ENCODE measurements around the gene FOXP2. TPM values are rescaled to one million over a fixed set of nuclear protein-coding genes. Genes with fewer than 3 reads are reported as not detected.

The FOXP2 gene
- total RNA-seq, 2 experiments from 2014 or later = not detected

- Histone ChIP-seq H3K4me1 (ENCODE audit: insufficient read depth, low read length) (no peaks in the 10 kb centered on the region), H3K27ac (ENCODE audit: low read depth in 1 of 2, low read length in 2 of 2) (no peak overlapping the region), H3K27me3 (ENCODE audit: control insufficient read depth in 1 of 2, insufficient read depth in 2 of 2, low read length in 2 of 2) (no peaks in the 10 kb centered on the region), H3K9me3 (ENCODE audit: control insufficient read depth in 1 of 2, insufficient read depth in 1 of 2, low read length in 2 of 2) (no peaks in the 10 kb centered on the region), H3K36me3 (ENCODE audit: insufficient read depth, low read length) (no peaks in the 10 kb centered on the region), H3K4me3 (ENCODE audit: low read length) (no peak overlapping the region)
- Mint-ChIP-seq H3K4me1 (ENCODE audit: low read depth) (no peaks in the 10 kb centered on the region), H3K4me3 (no peak overlapping the region), H3K27me3 (no peaks in the 10 kb centered on the region), H3K36me3 (ENCODE audit: low read depth) (no peaks in the 10 kb centered on the region), H3K9me3 (no peaks in the 10 kb centered on the region), H3K27ac (no peak overlapping the region)
- no peak for DNase-seq
- ATAC-seq (ENCODE audit: poor library complexity) = no peak
- TF ChIP-seq, protein P1, sequence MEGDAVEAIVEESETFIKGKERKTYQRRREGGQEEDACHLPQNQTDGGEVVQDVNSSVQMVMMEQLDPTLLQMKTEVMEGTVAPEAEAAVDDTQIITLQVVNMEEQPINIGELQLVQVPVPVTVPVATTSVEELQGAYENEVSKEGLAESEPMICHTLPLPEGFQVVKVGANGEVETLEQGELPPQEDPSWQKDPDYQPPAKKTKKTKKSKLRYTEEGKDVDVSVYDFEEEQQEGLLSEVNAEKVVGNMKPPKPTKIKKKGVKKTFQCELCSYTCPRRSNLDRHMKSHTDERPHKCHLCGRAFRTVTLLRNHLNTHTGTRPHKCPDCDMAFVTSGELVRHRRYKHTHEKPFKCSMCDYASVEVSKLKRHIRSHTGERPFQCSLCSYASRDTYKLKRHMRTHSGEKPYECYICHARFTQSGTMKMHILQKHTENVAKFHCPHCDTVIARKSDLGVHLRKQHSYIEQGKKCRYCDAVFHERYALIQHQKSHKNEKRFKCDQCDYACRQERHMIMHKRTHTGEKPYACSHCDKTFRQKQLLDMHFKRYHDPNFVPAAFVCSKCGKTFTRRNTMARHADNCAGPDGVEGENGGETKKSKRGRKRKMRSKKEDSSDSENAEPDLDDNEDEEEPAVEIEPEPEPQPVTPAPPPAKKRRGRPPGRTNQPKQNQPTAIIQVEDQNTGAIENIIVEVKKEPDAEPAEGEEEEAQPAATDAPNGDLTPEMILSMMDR (IDR thresholded peaks at IDR 0.05) = no peak
- POLR2A ChIA-PET = no interaction called here
- intact Hi-C loops (cut with DNase I, micrococcal nuclease) = no loop called here
- CTCF ChIA-PET = no interaction called here
Measured at GRCh38 chr7:114388021-114388420, 26.6 kb upstream of the FOXP2 start.

GRCh38 chr7:114392686-114393085, 21.9 kb upstream of the FOXP2 start:
- DNase-seq (no peak), ATAC-seq (ENCODE audit: poor library complexity) (no peak)

GRCh38 chr7:114402876-114403635, 11.6 kb upstream of the FOXP2 start:
- ChIA-PET POLR2A (no interaction called here), CTCF (no interaction called here)
- H3K27me3 Mint-ChIP-seq = no peaks in the 10 kb centered on the region
- no peaks in the 10 kb centered on the region for H3K4me1 ChIP-seq (ENCODE audit: insufficient read depth, low read length)
- no peaks in the 10 kb centered on the region for H3K36me3 ChIP-seq (ENCODE audit: insufficient read depth, low read length)
- DNase-seq = no peak
- intact Hi-C loops (cut with DNase I, micrococcal nuclease) = no loop called here
- no peak overlapping the region for H3K27ac Mint-ChIP-seq
- H3K27me3 ChIP-seq (ENCODE audit: control insufficient read depth in 1 of 2, insufficient read depth in 2 of 2, low read length in 2 of 2) = no peaks in the 10 kb centered on the region
- TF ChIP-seq, protein P1 (IDR thresholded peaks at IDR 0.05) = no peak
- H3K9me3 ChIP-seq (ENCODE audit: control insufficient read depth in 1 of 2, insufficient read depth in 1 of 2, low read length in 2 of 2) = no peaks in the 10 kb centered on the region
- no peak for ATAC-seq (ENCODE audit: poor library complexity)
- H3K4me3 Mint-ChIP-seq = no peak overlapping the region
- H3K4me3 ChIP-seq (ENCODE audit: low read length) = no peak overlapping the region
- H3K9me3 Mint-ChIP-seq = no peaks in the 10 kb centered on the region
- no peaks in the 10 kb centered on the region for H3K36me3 Mint-ChIP-seq (ENCODE audit: low read depth)
- H3K27ac ChIP-seq (ENCODE audit: low read depth in 1 of 2, low read length in 2 of 2) = no peak overlapping the region
- no peaks in the 10 kb centered on the region for H3K4me1 Mint-ChIP-seq (ENCODE audit: low read depth)

More at GRCh38 chr7:114392686-114393085, 21.9 kb upstream of the FOXP2 start:
- Mint-ChIP-seq H3K4me1 (ENCODE audit: low read depth) (no peaks in the 10 kb centered on the region), H3K4me3 (no peak overlapping the region), H3K27me3 (no peaks in the 10 kb centered on the region), H3K9me3 (no peaks in the 10 kb centered on the region), H3K27ac (no peak overlapping the region), H3K36me3 (ENCODE audit: low read depth) (no peaks in the 10 kb centered on the region)
- H3K27ac ChIP-seq (ENCODE audit: low read depth in 1 of 2, low read length in 2 of 2) = no peak overlapping the region
- intact Hi-C loops (cut with DNase I, micrococcal nuclease) = no loop called here
- H3K27me3 ChIP-seq (ENCODE audit: control insufficient read depth in 1 of 2, insufficient read depth in 2 of 2, low read length in 2 of 2) = no peaks in the 10 kb centered on the region
- ChIA-PET POLR2A (no interaction called here), CTCF (no interaction called here)
- no peaks in the 10 kb centered on the region for H3K36me3 ChIP-seq (ENCODE audit: insufficient read depth, low read length)
- TF ChIP-seq, protein P1 (IDR thresholded peaks at IDR 0.05) = no peak
- H3K4me3 ChIP-seq (ENCODE audit: low read length) = no peak overlapping the region
- no peaks in the 10 kb centered on the region for H3K4me1 ChIP-seq (ENCODE audit: insufficient read depth, low read length)
- no peaks in the 10 kb centered on the region for H3K9me3 ChIP-seq (ENCODE audit: control insufficient read depth in 1 of 2, insufficient read depth in 1 of 2, low read length in 2 of 2)

Measured in CD4-positive, alpha-beta T cell (primary cell).